HCT116 (cell line): ENCODE data around the gene KIF5C. TPM values are rescaled to one million over a fixed set of nuclear protein-coding genes. Genes with fewer than 3 reads are reported as not detected.

Experiments
- ATAC-seq: fragments of 200-7000 bp; cut with Tn5 transposase; 2 replicates; pipeline ENCODE4 v1.9.1; 2020; ENCODE audit warnings: mild to moderate bottlenecking, moderate library complexity
- BruUV-seq: library from RNA; stranded (reverse); fragments of 400-500 nt; replicated peaks from 2 replicates; lab custom pipeline; 2021; lab: Mats Ljungman, UMichigan
- CTCF ChIA-PET: fragments of 300-600 bp; sonication (Branson Sonifier 250); formaldehyde crosslinking; loops from one replicate; lab custom pipeline; 2021; ENCODE audit warnings: antibody characterized with exemption; lab: Charles Lee
- POLR2A ChIA-PET: fragments of 300-600, 350-600 bp; sonication (Branson Sonifier 250); formaldehyde crosslinking; loops from one replicate; lab custom pipeline; 2021; ENCODE audit warnings: antibody characterized with exemption; lab: Charles Lee
- RAD21 ChIA-PET, 2 experiments: fragments of 300-600 bp; sonication (Branson Sonifier 250); formaldehyde crosslinking; loops; one replicate each; lab custom pipeline; 2023; ENCODE audit warnings: low total read pairs in 2 of 2; ENCODE audit not compliant: uncharacterized antibody in 2 of 2, unreplicated experiment in 2 of 2, low non-redundant PET in 1 of 2; lab: Charles Lee
- DNase-seq: peaks from one replicate; pipeline ENCODE4 v3.0.0-alpha.2; 2010; ENCODE audit warnings: low read depth, low spot score
- H2AFZ ChIP-seq: fragments of 200-600 bp; shearing (Covaris generic), sonication (generic); 2 replicates; pipeline ENCODE4 v1.6.1; 2017; ENCODE audit warnings: low read depth, mixed run types, mixed read lengths, antibody characterized with exemption, low read length; ENCODE audit not compliant: poor library complexity, severe bottlenecking
- H3K27ac ChIP-seq: 2 replicates; pipeline ENCODE4 v1.5.1; 2012; ENCODE audit warnings: low read depth, low read length
- H3K27me3 ChIP-seq: fragments of 200-600 bp; sonication (generic); 2 replicates; pipeline ENCODE4 v1.6.1; 2016; ENCODE audit warnings: mixed run types, low read length, mixed read lengths; ENCODE audit not compliant: insufficient read depth
- H3K36me3 ChIP-seq, 2 experiments: fragments of 200-500 bp in 1 of 2; fragments of 200-600 bp in 1 of 2; sonication (Bioruptor generic) in 1 of 2; sonication (generic) in 1 of 2; 2 replicates each; pipeline versions ENCODE4 v1.5.1 to v1.6.1; 2014 to 2016; ENCODE audit warnings: low read length in 2 of 2, inconsistent platforms in 1 of 2, mixed read lengths in 1 of 2, mixed run types in 1 of 2; ENCODE audit not compliant: insufficient read depth in 2 of 2, control insufficient read depth in 1 of 2
- H3K4me1 ChIP-seq, 2 experiments: fragments of 200-600 bp in 1 of 2; sonication (generic) in 1 of 2; 2 replicates each; pipeline versions ENCODE4 v1.5.1 to v1.6.1; 2012 to 2017; ENCODE audit warnings: low read length in 2 of 2, inconsistent platforms in 1 of 2, mild to moderate bottlenecking in 1 of 2, mixed read lengths in 1 of 2, mixed run types in 1 of 2, moderate library complexity in 1 of 2; ENCODE audit not compliant: insufficient read depth in 2 of 2, control insufficient read depth in 1 of 2
- H3K4me2 ChIP-seq: fragments of 200-600 bp; sonication (generic); 2 replicates; pipeline ENCODE4 v1.6.1; 2017; ENCODE audit warnings: mixed run types, low read length, mixed read lengths
- H3K4me3 ChIP-seq, 2 experiments: fragments of 200-600 bp in 1 of 2; sonication (generic) in 1 of 2; replicated peaks in 1 of 2; 2 replicates each; pipeline ENCODE4 v1.5.1; 2011 to 2016; ENCODE audit warnings: low read length in 2 of 2, control low read depth in 1 of 2, low read depth in 1 of 2, mild to moderate bottlenecking in 1 of 2, mixed read lengths in 1 of 2, mixed run types in 1 of 2
- H3K79me2 ChIP-seq: fragments of 200-600 bp; sonication (generic); 2 replicates; pipeline ENCODE4 v1.6.1; 2017; ENCODE audit warnings: mild to moderate bottlenecking, mixed run types, low read length, moderate library complexity, mixed read lengths; ENCODE audit not compliant: insufficient read depth
- H3K9ac ChIP-seq: fragments of 200-600 bp; sonication (generic); 2 replicates; pipeline ENCODE4 v1.6.1; 2016; ENCODE audit warnings: low read length, mixed read lengths
- H3K9me2 ChIP-seq: fragments of 200-600 bp; sonication (generic), shearing (Covaris generic); 2 replicates; pipeline ENCODE4 v1.6.1; 2017; ENCODE audit warnings: mixed run types, mild to moderate bottlenecking, moderate library complexity; ENCODE audit not compliant: insufficient read depth
- H3K9me3 ChIP-seq, 2 experiments: fragments of 200-500 bp in 1 of 2; fragments of 200-600 bp in 1 of 2; sonication (Bioruptor generic) in 1 of 2; sonication (generic) in 1 of 2; 2 replicates each; pipeline ENCODE4 v1.6.1; 2014 to 2017; ENCODE audit warnings: low read length in 2 of 2, mixed read lengths in 2 of 2, inconsistent platforms in 1 of 2, low read depth in 1 of 2, mild to moderate bottlenecking in 1 of 2, mixed run types in 1 of 2, moderate library complexity in 1 of 2; ENCODE audit not compliant: control insufficient read depth in 1 of 2, insufficient read depth in 1 of 2
- H4K20me1 ChIP-seq: fragments of 200-600 bp; sonication (generic), shearing (Covaris generic); 2 replicates; pipeline ENCODE4 v1.6.1; 2017; ENCODE audit warnings: mixed run types, mild to moderate bottlenecking, moderate library complexity; ENCODE audit not compliant: insufficient read depth
- CEBPB ChIP-seq: IDR thresholded peaks from 2 replicates; pipeline ENCODE4 v1.6.1; 2012; ENCODE audit warnings: low read depth
- ELF1 ChIP-seq: IDR thresholded peaks from 2 replicates; pipeline ENCODE4 v1.6.1; 2012; ENCODE audit warnings: low read depth, borderline replicate concordance
- FOSL1 ChIP-seq: IDR thresholded peaks from 2 replicates; pipeline ENCODE4 v1.6.1; 2012; ENCODE audit warnings: low read depth
- JUND ChIP-seq: IDR thresholded peaks from 2 replicates; pipeline ENCODE4 v1.6.1; 2012
- POLR2AphosphoS5 ChIP-seq: IDR thresholded peaks from 2 replicates; pipeline ENCODE4 v1.6.1; 2011; ENCODE audit warnings: mild to moderate bottlenecking, low read depth, low read length, moderate library complexity
- SIN3A ChIP-seq: IDR thresholded peaks from 2 replicates; pipeline ENCODE4 v1.6.1; 2012; ENCODE audit warnings: low read depth
- SRF ChIP-seq: IDR thresholded peaks from 2 replicates; pipeline ENCODE4 v1.6.1; 2012; ENCODE audit warnings: low read depth
- ZNF274 ChIP-seq: fragments of 200-500 bp; sonication (Bioruptor generic); IDR thresholded peaks from 2 replicates; pipeline ENCODE4 v1.6.1; 2014; ENCODE audit warnings: mild to moderate bottlenecking, low read depth, low read length, inconsistent platforms
- intact Hi-C: fragments of 100-400 bp; cut with micrococcal nuclease; formaldehyde crosslinking; loops from 2 replicates; pipeline ENCODE4 v1.10.0; 2022
- total RNA-seq: library from RNA; stranded (reverse); gene quantifications from one replicate; pipeline ENCODE4 v1.2.1, GENCODE V29; 2021; ENCODE audit not compliant: unreplicated experiment
- TF ChIP-seq, protein P1 (sequence below), 3 experiments: fragments of 200-600 bp in 1 of 3; sonication (generic) in 1 of 3; IDR thresholded peaks in 2 of 3; conservative IDR thresholded peaks in 1 of 3; 2 replicates each; pipeline ENCODE4 v1.5.1; 2012 to 2017; ENCODE audit warnings: low read depth in 2 of 3, low read length in 2 of 3, antibody characterized with exemption in 1 of 3, borderline replicate concordance in 1 of 3, control low read depth in 1 of 3, mild to moderate bottlenecking in 1 of 3, mixed read lengths in 1 of 3, mixed run types in 1 of 3, moderate library complexity in 1 of 3; ENCODE audit not compliant: insufficient read depth in 1 of 3
- TF ChIP-seq, protein P2 (sequence below): IDR thresholded peaks from 2 replicates; pipeline ENCODE4 v1.6.1; 2012; ENCODE audit warnings: low read depth

The KIF5C gene
- total RNA-seq, 1 experiment from 2014 or later = 6.5 TPM

DNA sequence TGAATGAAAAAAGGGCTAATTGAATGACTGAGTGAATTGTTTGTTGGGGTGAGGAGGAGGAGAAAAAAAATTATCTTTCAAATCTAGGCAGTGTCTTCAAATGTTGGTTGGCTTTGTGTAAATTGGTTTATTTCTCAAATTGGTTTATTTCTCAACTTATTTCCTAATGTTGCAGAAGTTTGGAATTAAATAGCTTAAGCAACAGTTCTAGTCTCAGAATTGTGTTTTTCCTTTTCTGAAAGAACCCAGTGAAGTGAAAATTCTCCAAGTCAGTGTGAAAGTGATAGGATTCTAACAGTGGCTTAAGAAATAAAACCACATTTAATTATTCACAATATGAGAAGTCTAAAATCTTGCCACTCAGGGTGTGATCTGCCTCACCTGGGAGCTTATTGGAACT, 108.9 kb downstream of the KIF5C start:
- Histone ChIP-seq H2AFZ (no peak overlapping the region), H3K27ac (no peak overlapping the region), H4K20me1 (no peaks in the 10 kb centered on the region), H3K36me3 (no peaks in the 10 kb centered on the region), H3K4me1 (no peaks in the 10 kb centered on the region), H3K9me2 (no peaks in the 10 kb centered on the region), H3K9me3 (no peaks in the 10 kb centered on the region), H3K4me3 (no peak overlapping the region), H3K9ac (no peak overlapping the region), H3K27me3 (no peaks in the 10 kb centered on the region), H3K4me2 (no peak overlapping the region), H3K79me2 (no peaks in the 10 kb centered on the region)
- TF ChIP-seq ZNF274 (no peak), FOSL1 (no peak), JUND (no peak), SIN3A (no peak), SRF (no peak), CEBPB (no peak)
- TF ChIP-seq, protein P1, sequence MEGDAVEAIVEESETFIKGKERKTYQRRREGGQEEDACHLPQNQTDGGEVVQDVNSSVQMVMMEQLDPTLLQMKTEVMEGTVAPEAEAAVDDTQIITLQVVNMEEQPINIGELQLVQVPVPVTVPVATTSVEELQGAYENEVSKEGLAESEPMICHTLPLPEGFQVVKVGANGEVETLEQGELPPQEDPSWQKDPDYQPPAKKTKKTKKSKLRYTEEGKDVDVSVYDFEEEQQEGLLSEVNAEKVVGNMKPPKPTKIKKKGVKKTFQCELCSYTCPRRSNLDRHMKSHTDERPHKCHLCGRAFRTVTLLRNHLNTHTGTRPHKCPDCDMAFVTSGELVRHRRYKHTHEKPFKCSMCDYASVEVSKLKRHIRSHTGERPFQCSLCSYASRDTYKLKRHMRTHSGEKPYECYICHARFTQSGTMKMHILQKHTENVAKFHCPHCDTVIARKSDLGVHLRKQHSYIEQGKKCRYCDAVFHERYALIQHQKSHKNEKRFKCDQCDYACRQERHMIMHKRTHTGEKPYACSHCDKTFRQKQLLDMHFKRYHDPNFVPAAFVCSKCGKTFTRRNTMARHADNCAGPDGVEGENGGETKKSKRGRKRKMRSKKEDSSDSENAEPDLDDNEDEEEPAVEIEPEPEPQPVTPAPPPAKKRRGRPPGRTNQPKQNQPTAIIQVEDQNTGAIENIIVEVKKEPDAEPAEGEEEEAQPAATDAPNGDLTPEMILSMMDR (IDR thresholded peaks at IDR 0.05 in 2 of 3, conservative IDR thresholded peaks at IDR 0.05 in 1 of 3; ENCODE audit: borderline replicate concordance in 1 of 3, insufficient read depth in 1 of 3, low read depth in 2 of 3, low read length in 2 of 3) = no peak
- ATAC-seq = no peak
- ChIA-PET POLR2A (no interaction called here), RAD21 (no interaction called here), CTCF (interaction anchor here (1.0 kb wide), 1 partner anchor 33 kb away, joined by 3 read pairs; no protein-coding TSS in a partner anchor)
- no TSS peak for BruUV-seq
- no peak for DNase-seq
- intact Hi-C loops = no loop called here

DNA sequence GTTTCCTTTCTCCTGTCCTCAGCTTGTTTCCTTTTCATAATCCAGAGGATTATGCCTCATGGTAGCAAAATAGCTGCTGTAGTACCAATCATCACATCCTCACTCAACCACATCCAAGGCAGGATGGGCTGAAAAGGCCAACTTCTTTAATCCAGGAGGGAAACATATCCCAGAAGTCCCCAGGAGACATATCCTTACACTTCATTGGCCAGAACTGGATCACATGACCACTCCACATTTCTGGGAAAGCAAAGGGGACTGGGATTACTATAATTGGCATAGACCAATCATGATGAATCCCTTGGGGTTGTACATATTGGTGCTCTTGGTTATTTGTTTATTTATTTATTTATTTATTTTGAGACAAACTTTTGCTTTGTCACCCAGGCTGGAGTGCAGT, 109.4 kb downstream of the KIF5C start:
- Histone ChIP-seq H3K27ac (no peak overlapping the region), H3K4me3 (no peak overlapping the region), H3K4me2 (no peak overlapping the region), H3K9me3 (no peaks in the 10 kb centered on the region), H4K20me1 (no peaks in the 10 kb centered on the region), H3K4me1 (no peaks in the 10 kb centered on the region), H3K79me2 (no peaks in the 10 kb centered on the region), H3K36me3 (no peaks in the 10 kb centered on the region), H3K9ac (no peak overlapping the region), H3K27me3 (no peaks in the 10 kb centered on the region), H3K9me2 (no peaks in the 10 kb centered on the region), H2AFZ (no peak overlapping the region)
- POLR2A ChIA-PET = no interaction called here
- CTCF ChIA-PET = interaction anchor here (1.0 kb wide), 1 partner anchor 33 kb away, joined by 3 read pairs; no protein-coding TSS in a partner anchor
- no TSS peak for BruUV-seq
- ATAC-seq (no peak), DNase-seq (no peak)
- no peak for TF ChIP-seq ELF1
- TF ChIP-seq SIN3A = no peak
- TF ChIP-seq, protein P1 (IDR thresholded peaks at IDR 0.05 in 2 of 3, conservative IDR thresholded peaks at IDR 0.05 in 1 of 3; ENCODE audit: borderline replicate concordance in 1 of 3, insufficient read depth in 1 of 3, low read depth in 2 of 3, low read length in 2 of 3) = no peak
- no peak for TF ChIP-seq POLR2AphosphoS5
- TF ChIP-seq, protein P2, sequence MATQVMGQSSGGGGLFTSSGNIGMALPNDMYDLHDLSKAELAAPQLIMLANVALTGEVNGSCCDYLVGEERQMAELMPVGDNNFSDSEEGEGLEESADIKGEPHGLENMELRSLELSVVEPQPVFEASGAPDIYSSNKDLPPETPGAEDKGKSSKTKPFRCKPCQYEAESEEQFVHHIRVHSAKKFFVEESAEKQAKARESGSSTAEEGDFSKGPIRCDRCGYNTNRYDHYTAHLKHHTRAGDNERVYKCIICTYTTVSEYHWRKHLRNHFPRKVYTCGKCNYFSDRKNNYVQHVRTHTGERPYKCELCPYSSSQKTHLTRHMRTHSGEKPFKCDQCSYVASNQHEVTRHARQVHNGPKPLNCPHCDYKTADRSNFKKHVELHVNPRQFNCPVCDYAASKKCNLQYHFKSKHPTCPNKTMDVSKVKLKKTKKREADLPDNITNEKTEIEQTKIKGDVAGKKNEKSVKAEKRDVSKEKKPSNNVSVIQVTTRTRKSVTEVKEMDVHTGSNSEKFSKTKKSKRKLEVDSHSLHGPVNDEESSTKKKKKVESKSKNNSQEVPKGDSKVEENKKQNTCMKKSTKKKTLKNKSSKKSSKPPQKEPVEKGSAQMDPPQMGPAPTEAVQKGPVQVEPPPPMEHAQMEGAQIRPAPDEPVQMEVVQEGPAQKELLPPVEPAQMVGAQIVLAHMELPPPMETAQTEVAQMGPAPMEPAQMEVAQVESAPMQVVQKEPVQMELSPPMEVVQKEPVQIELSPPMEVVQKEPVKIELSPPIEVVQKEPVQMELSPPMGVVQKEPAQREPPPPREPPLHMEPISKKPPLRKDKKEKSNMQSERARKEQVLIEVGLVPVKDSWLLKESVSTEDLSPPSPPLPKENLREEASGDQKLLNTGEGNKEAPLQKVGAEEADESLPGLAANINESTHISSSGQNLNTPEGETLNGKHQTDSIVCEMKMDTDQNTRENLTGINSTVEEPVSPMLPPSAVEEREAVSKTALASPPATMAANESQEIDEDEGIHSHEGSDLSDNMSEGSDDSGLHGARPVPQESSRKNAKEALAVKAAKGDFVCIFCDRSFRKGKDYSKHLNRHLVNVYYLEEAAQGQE = no peak
- RAD21 ChIA-PET = no interaction called here
- intact Hi-C loops = no loop called here
